K562 (cell line): ENCODE measurements around the gene EXOSC9. TPM values are rescaled to one million over a fixed set of nuclear protein-coding genes. Genes with fewer than 3 reads are reported as not detected.

Source experiments
- C11orf30 ChIP-seq: fragments of 450-650 bp; IDR thresholded peaks from 2 replicates; pipeline ENCODE4 v1.6.1; 2016; ENCODE audit warnings: low read depth, mild to moderate bottlenecking
- FUS ChIP-seq: fragments of 200-400 bp; formaldehyde crosslinking; optimal IDR thresholded peaks from 2 replicates; pipeline ENCODE3; 2017; ENCODE audit warnings: low read depth, low read length
- GTF2E2 ChIP-seq: fragments of 200-800 bp; sonication (Bioruptor generic); IDR thresholded peaks from 2 replicates; pipeline ENCODE4 v1.6.1; 2016; ENCODE audit warnings: missing genetic modification characterization, missing compliant biosample characterization
- HDGF ChIP-seq: fragments of 450-650 bp; IDR thresholded peaks from 2 replicates; pipeline ENCODE4 v1.6.1; 2016
- HNRNPK ChIP-seq: fragments of 200-400 bp; formaldehyde crosslinking; IDR thresholded peaks from one replicate; pipeline ENCODE4 v1.6.1; 2018; ENCODE audit warnings: mild to moderate bottlenecking, low read depth, low read length; ENCODE audit not compliant: poor library complexity, severe bottlenecking
- HNRNPL ChIP-seq: fragments of 200-400 bp; formaldehyde crosslinking; IDR thresholded peaks from 2 replicates; pipeline ENCODE4 v1.6.1; 2017; ENCODE audit warnings: low read depth, mild to moderate bottlenecking, low read length
- KAT2B ChIP-seq: IDR thresholded peaks from one replicate; pipeline ENCODE4 v1.6.1; 2012; ENCODE audit warnings: low read depth, mild to moderate bottlenecking, control low read depth, inconsistent platforms, low read length, moderate library complexity
- NCOA6 ChIP-seq: fragments of 450-650 bp; IDR thresholded peaks from 2 replicates; pipeline ENCODE4 v1.6.1; 2017; ENCODE audit warnings: mild to moderate bottlenecking
- NFIC ChIP-seq: fragments of 450-650 bp; IDR thresholded peaks from 2 replicates; pipeline ENCODE4 v1.6.1; 2017; ENCODE audit warnings: mild to moderate bottlenecking, inconsistent platforms
- NRF1 ChIP-seq, 2 experiments: fragments of 450-650 bp; IDR thresholded peaks in 1 of 2; conservative IDR thresholded peaks in 1 of 2; 2 replicates each; pipeline ENCODE4 v1.6.1; 2014; ENCODE audit warnings: mild to moderate bottlenecking in 2 of 2
- ZNF143 ChIP-seq: sonication (generic); formaldehyde crosslinking; IDR thresholded peaks from 2 replicates; pipeline ENCODE4 v1.9.0; 2022; ENCODE audit warnings: mild to moderate bottlenecking, missing genetic modification reagents
- ZNF316 ChIP-seq: fragments of 450-650 bp; IDR thresholded peaks from 2 replicates; pipeline ENCODE4 v1.6.1; 2016
- ZNF778 ChIP-seq: fragments of 450-650 bp; formaldehyde crosslinking; IDR thresholded peaks from 2 replicates; pipeline ENCODE4 v1.4.0; 2020; ENCODE audit warnings: mild to moderate bottlenecking, moderate library complexity
- polyA plus RNA-seq, 8 experiments: library from polyadenylated mRNA; depleted of rRNA in 4 of 8; stranded (reverse) in 5 of 8; unstranded in 3 of 8; fragments of >200 nt; fragmentation: Nextera tagmentation in 2 of 8; fragmentation: Illumina TruSeq in 1 of 8; extraction: Ambion mirVana in 2 of 8; extraction: Trizol in 1 of 8; gene quantifications; 2 replicates each; pipeline versions ENCODE4 v1.2.1 to v1.2.3, GENCODE V29; 2011 to 2014; ENCODE audit warnings: inconsistent platforms in 1 of 8, missing spikeins in 1 of 8
- total RNA-seq, 7 experiments: library from RNA; depleted of rRNA in 6 of 7; stranded (reverse); fragments of >200 nt in 6 of 7; fragmentation: Illumina TruSeq in 2 of 7; extraction: Trizol in 2 of 7; gene quantifications; 2 replicates each; pipeline versions ENCODE4 v1.2.1 to v1.2.3, GENCODE V29; 2011 to 2021; ENCODE audit warnings: low replicate concordance in 1 of 7
- TF ChIP-seq, protein P1 (sequence below): fragments of 200-800 bp; sonication (Bioruptor generic); IDR thresholded peaks from 2 replicates; pipeline ENCODE4 v1.6.1; 2017; ENCODE audit warnings: missing genetic modification characterization, missing compliant biosample characterization
- TF ChIP-seq, protein P2 (sequence below): fragments of 250-450 bp; sonication (Bioruptor Pico); IDR thresholded peaks from 2 replicates; pipeline ENCODE4 v1.5.0; 2021
- TF ChIP-seq, protein P3 (sequence below): fragments of 250-450 bp; sonication (Bioruptor Pico); IDR thresholded peaks from 2 replicates; pipeline ENCODE4 v1.9.0; 2021; ENCODE audit warnings: mild to moderate bottlenecking
- TF ChIP-seq, protein P4 (sequence below): fragments of 250-450 bp; sonication (Bioruptor Pico); IDR thresholded peaks from 2 replicates; pipeline ENCODE4 v1.4.0; 2020; ENCODE audit warnings: mild to moderate bottlenecking, moderate library complexity

Gene EXOSC9
- total and polyA plus RNA-seq, 9 of the 15 experiments (the other 6 are each of a cell fraction or from before 2014, with no cell fraction given) = 64.7 to 166 (median 115) TPM

DNA sequence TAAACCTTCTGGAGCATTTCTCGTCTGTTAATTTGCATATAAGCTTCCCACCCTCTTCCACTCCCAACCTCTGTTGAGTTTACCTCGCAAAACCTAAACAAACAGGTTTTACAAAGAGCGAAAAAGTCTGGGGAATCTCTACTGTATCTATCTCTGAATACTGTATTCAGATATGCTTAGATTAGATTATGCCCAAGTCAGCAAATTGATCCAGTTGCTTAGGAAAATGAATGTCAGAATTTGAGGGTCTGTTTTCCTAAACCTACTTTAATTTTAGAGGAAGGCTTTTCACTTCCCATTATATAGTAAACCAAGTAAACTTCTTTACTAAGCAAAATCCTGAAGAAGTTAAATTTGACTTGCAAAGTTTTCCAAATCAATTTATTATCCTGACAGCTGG is 15.9 kb downstream of the EXOSC9 start (continued):
- TF ChIP-seq, protein P1, sequence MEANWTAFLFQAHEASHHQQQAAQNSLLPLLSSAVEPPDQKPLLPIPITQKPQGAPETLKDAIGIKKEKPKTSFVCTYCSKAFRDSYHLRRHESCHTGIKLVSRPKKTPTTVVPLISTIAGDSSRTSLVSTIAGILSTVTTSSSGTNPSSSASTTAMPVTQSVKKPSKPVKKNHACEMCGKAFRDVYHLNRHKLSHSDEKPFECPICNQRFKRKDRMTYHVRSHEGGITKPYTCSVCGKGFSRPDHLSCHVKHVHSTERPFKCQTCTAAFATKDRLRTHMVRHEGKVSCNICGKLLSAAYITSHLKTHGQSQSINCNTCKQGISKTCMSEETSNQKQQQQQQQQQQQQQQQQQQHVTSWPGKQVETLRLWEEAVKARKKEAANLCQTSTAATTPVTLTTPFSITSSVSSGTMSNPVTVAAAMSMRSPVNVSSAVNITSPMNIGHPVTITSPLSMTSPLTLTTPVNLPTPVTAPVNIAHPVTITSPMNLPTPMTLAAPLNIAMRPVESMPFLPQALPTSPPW (CRISPR knock-in tag) = no peak
- no peak for TF ChIP-seq ZNF143 (CRISPR knock-in tag)
- TF ChIP-seq FUS = no peak
- no peak for TF ChIP-seq ZNF778 (CRISPR knock-in tag)
- TF ChIP-seq, protein P2, sequence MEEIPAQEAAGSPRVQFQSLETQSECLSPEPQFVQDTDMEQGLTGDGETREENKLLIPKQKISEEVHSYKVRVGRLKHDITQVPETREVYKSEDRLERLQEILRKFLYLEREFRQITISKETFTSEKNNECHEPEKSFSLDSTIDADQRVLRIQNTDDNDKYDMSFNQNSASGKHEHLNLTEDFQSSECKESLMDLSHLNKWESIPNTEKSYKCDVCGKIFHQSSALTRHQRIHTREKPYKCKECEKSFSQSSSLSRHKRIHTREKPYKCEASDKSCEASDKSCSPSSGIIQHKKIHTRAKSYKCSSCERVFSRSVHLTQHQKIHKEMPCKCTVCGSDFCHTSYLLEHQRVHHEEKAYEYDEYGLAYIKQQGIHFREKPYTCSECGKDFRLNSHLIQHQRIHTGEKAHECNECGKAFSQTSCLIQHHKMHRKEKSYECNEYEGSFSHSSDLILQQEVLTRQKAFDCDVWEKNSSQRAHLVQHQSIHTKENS (CRISPR knock-in tag) = no peak
- TF ChIP-seq GTF2E2 = no peak
- peak; percentile 77 for TF ChIP-seq ZNF316
- no peak for TF ChIP-seq NFIC
- TF ChIP-seq, protein P3, sequence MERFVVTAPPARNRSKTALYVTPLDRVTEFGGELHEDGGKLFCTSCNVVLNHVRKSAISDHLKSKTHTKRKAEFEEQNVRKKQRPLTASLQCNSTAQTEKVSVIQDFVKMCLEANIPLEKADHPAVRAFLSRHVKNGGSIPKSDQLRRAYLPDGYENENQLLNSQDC = no peak
- TF ChIP-seq, protein P4, sequence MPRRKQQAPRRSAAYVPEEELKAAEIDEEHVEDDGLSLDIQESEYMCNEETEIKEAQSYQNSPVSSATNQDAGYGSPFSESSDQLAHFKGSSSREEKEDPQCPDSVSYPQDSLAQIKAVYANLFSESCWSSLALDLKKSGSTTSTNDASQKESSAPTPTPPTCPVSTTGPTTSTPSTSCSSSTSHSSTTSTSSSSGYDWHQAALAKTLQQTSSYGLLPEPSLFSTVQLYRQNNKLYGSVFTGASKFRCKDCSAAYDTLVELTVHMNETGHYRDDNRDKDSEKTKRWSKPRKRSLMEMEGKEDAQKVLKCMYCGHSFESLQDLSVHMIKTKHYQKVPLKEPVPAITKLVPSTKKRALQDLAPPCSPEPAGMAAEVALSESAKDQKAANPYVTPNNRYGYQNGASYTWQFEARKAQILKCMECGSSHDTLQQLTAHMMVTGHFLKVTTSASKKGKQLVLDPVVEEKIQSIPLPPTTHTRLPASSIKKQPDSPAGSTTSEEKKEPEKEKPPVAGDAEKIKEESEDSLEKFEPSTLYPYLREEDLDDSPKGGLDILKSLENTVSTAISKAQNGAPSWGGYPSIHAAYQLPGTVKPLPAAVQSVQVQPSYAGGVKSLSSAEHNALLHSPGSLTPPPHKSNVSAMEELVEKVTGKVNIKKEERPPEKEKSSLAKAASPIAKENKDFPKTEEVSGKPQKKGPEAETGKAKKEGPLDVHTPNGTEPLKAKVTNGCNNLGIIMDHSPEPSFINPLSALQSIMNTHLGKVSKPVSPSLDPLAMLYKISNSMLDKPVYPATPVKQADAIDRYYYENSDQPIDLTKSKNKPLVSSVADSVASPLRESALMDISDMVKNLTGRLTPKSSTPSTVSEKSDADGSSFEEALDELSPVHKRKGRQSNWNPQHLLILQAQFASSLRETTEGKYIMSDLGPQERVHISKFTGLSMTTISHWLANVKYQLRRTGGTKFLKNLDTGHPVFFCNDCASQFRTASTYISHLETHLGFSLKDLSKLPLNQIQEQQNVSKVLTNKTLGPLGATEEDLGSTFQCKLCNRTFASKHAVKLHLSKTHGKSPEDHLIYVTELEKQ = no peak
- no peak for TF ChIP-seq HDGF
- TF ChIP-seq C11orf30 = peak; percentile 38; the same call in 1 of the 2 replicates
- no peak for TF ChIP-seq NRF1 (conservative IDR thresholded peaks at IDR 0.05 in 1 of 2, IDR thresholded peaks at IDR 0.05 in 1 of 2)
- no peak for TF ChIP-seq KAT2B
- TF ChIP-seq HNRNPL = no peak
- TF ChIP-seq HNRNPK = no peak
- no peak for TF ChIP-seq NCOA6
- TF ChIP-seq, all 486 proteins: peak for 7
